ENCODE data around the gene NTM. TPM values are rescaled to one million over a fixed set of nuclear protein-coding genes. Genes with fewer than 3 reads are reported as not detected.

NTM gene
- total and polyA plus RNA-seq, 9 donors: 0.16 to 8.5 (median 0.55) TPM; not detected in 3

GRCh38 chr11:131912134-131912533 is 541.7 kb downstream of the NTM start:
- Histone ChIP-seq H3K27me3 (no peaks in the 10 kb centered on the region), H3K4me3 (no peak overlapping the region), H3K9me3 (no peaks in the 10 kb centered on the region), H3K36me3 (no peaks in the 10 kb centered on the region), H3K4me1 (ENCODE audit: insufficient read depth) (no peaks in the 10 kb centered on the region), H3K27ac (no peak overlapping the region)
- no peak for DNase-seq
- TF ChIP-seq CTCF (IDR thresholded peaks at IDR 0.05) (no peak), EP300 (IDR thresholded peaks at IDR 0.05) (no peak), POLR2A (IDR thresholded peaks at IDR 0.05) (no peak)
- intact Hi-C loops (cut with DNase I): no loop called here
- 59 to 66% (median 62%) methylated on average over 7 of the region's 7 CpGs for WGBS, 3 donors

GRCh38 chr11:131913267-131913666 is 542.9 kb downstream of the NTM start:
- no peaks in the 10 kb centered on the region for H3K27me3 ChIP-seq
- H3K9me3 ChIP-seq: no peaks in the 10 kb centered on the region
- DNase-seq: no peak
- H3K36me3 ChIP-seq: no peaks in the 10 kb centered on the region
- intact Hi-C loops (cut with DNase I): no loop called here
- no peak overlapping the region for H3K4me3 ChIP-seq
- TF ChIP-seq POLR2A (IDR thresholded peaks at IDR 0.05): no peak
- no peak for TF ChIP-seq CTCF (IDR thresholded peaks at IDR 0.05)
- TF ChIP-seq EP300 (IDR thresholded peaks at IDR 0.05): no peak
- H3K4me1 ChIP-seq (ENCODE audit: insufficient read depth): no peaks in the 10 kb centered on the region
- WGBS, 3 donors: 67 to 76% (median 69%) methylated on average over 4 of the region's 4 CpGs
- H3K27ac ChIP-seq: no peak overlapping the region

- no peak for DNase-seq
- TF ChIP-seq CTCF (IDR thresholded peaks at IDR 0.05): no peak
- TF ChIP-seq POLR2A (IDR thresholded peaks at IDR 0.05): no peak
- no peak for TF ChIP-seq EP300 (IDR thresholded peaks at IDR 0.05)
- no peaks in the 10 kb centered on the region for H3K9me3 ChIP-seq
- no peaks in the 10 kb centered on the region for H3K36me3 ChIP-seq
- no peaks in the 10 kb centered on the region for H3K4me1 ChIP-seq (ENCODE audit: insufficient read depth)
- H3K27me3 ChIP-seq: no peaks in the 10 kb centered on the region
- WGBS, 3 donors: 49 to 86% (median 68%) methylated on average over 3 of the region's 3 CpGs
- H3K4me3 ChIP-seq: no peak overlapping the region
- intact Hi-C loops (cut with DNase I): no loop called here
- no peak overlapping the region for H3K27ac ChIP-seq
These were observed 544.0 kb downstream of the NTM start for GRCh38 chr11:131914361-131914774.

- Histone ChIP-seq H3K36me3 (no peaks in the 10 kb centered on the region), H3K4me3 (no peak overlapping the region), H3K27ac (no peak overlapping the region), H3K9me3 (no peaks in the 10 kb centered on the region), H3K27me3 (no peaks in the 10 kb centered on the region), H3K4me1 (ENCODE audit: insufficient read depth) (no peaks in the 10 kb centered on the region)
- DNase-seq: no peak
- 56 to 62% (median 60%) methylated on average over 5 of the region's 5 CpGs for WGBS, 3 donors
- TF ChIP-seq POLR2A (IDR thresholded peaks at IDR 0.05) (no peak), CTCF (IDR thresholded peaks at IDR 0.05) (no peak), EP300 (IDR thresholded peaks at IDR 0.05) (no peak)
- intact Hi-C loops (cut with DNase I): no loop called here
These were observed 546.2 kb downstream of the NTM start for GRCh38 chr11:131916638-131917037.
